ENCODE data around the gene PCBP2. TPM values are rescaled to one million over a fixed set of nuclear protein-coding genes. Genes with fewer than 3 reads are reported as not detected.

Gene PCBP2
- total and polyA plus RNA-seq, 10 of the 15 experiments (the other 5 are each of a cell fraction or from before 2014, with no cell fraction given), result 109 to 803 (median 327) TPM

GRCh38 chr12:53495903-53496751 is 44.2 kb downstream of the PCBP2 start (continued):
- TF ChIP-seq ZNF24 (IDR thresholded peaks at IDR 0.05) (no peak), RUNX3 (IDR thresholded peaks at IDR 0.05; ENCODE audit: low read length) (no peak), YBX1 (IDR thresholded peaks at IDR 0.05) (no peak), SPI1 (IDR thresholded peaks at IDR 0.05; ENCODE audit: borderline replicate concordance, insufficient read depth, low read depth, low read length) (no peak)
- TF ChIP-seq, protein P1, sequence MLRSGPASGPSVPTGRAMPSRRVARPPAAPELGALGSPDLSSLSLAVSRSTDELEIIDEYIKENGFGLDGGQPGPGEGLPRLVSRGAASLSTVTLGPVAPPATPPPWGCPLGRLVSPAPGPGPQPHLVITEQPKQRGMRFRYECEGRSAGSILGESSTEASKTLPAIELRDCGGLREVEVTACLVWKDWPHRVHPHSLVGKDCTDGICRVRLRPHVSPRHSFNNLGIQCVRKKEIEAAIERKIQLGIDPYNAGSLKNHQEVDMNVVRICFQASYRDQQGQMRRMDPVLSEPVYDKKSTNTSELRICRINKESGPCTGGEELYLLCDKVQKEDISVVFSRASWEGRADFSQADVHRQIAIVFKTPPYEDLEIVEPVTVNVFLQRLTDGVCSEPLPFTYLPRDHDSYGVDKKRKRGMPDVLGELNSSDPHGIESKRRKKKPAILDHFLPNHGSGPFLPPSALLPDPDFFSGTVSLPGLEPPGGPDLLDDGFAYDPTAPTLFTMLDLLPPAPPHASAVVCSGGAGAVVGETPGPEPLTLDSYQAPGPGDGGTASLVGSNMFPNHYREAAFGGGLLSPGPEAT (IDR thresholded peaks at IDR 0.05; ENCODE audit: low read depth), result no peak

DNA sequence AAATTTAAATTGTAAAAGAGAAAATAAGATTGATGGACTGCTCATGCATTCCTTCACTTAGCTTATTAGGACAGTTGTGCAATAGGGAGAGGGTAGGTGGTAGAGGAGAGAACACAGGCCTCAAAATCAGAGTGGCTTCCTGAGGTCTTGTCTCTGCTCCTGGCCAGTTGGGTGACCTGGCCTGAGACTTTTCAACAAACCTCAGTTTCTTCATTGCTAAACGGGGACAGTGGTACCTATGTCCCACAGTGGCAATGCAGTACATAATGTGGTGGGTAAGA is 44.8 kb downstream of the PCBP2 start:
- ATAC-seq (no peak), FAIRE-seq (no peak), DNase-seq (ENCODE audit: low read depth, low spot score) (no peak)
- CTCF ChIA-PET, result interaction anchor here (1.0 to 1.4 kb wide), 3 partner anchors 143 to 250 kb away, joined by 3 to 4 read pairs (median 3); no protein-coding TSS in a partner anchor
- Histone ChIP-seq H3K79me2 (ENCODE audit: control insufficient read depth, insufficient read depth, low read length) (peaks cover 4% of the 10 kb centered on the region), H3K27ac (ENCODE audit: control insufficient read depth, insufficient read depth) (no peak overlapping the region), H3K4me1 (ENCODE audit: control insufficient read depth, insufficient read depth, low read length) (peaks cover 18% of the 10 kb centered on the region), H3K4me2 (ENCODE audit: control insufficient read depth, insufficient read depth) (peak overlapping the region; percentile 26; the same call in 1 of the 2 replicates), H2AFZ (ENCODE audit: control insufficient read depth, low read depth, low read length) (no peak overlapping the region), H3K27me3 (replicated peaks in 1 of 2; ENCODE audit: control insufficient read depth in 2 of 2, insufficient read depth in 2 of 2, low read length in 1 of 2) (no peaks in the 10 kb centered on the region), H3K4me3 (no peak overlapping the region), H4K20me1 (ENCODE audit: control insufficient read depth, insufficient read depth) (no peaks in the 10 kb centered on the region), H3K36me3 (ENCODE audit: control insufficient read depth in 2 of 2, insufficient read depth in 2 of 2, low read length in 1 of 2) (no peaks in the 10 kb centered on the region), H3K9ac (ENCODE audit: control insufficient read depth, insufficient read depth, low read length) (no peak overlapping the region), H3K9me3 (replicated peaks; ENCODE audit: control insufficient read depth, insufficient read depth, low read length) (no peaks in the 10 kb centered on the region)
- POLR2A ChIA-PET, result interaction anchor here (0.6 to 1.4 kb wide), 3 partner anchors 14 to 316 kb away, joined by 3 to 4 read pairs (median 3); partner anchors contain the start of genes CSAD and ZNF740
- SMC1A ChIA-PET (ENCODE audit: uncharacterized antibody, unreplicated experiment), result interaction anchor here (1.4 kb wide), 1 partner anchor 15 kb away, joined by 3 read pairs; no protein-coding TSS in a partner anchor
- BruUV-seq (replicated peaks), result no TSS peak
- intact Hi-C loops (cut with micrococcal nuclease; ENCODE audit: unreplicated experiment) (no loop called here), in situ Hi-C loops (cut with MboI) (no loop called here)
- WGBS (ENCODE audit: insufficient coverage, insufficient replicate concordance, low lambda C conversion rate, missing lambda C conversion rate), result 0% methylated on average over 1 of the region's 1 CpG
- RAD21 ChIA-PET (ENCODE audit: unreplicated experiment), result interaction anchor here (1.0 kb wide), 1 partner anchor 175 kb away, joined by 3 read pairs; the partner anchor contains the start of gene AAAS
- TF ChIP-seq ETV6 (conservative IDR thresholded peaks at IDR 0.05 in 1 of 2, IDR thresholded peaks at IDR 0.05 in 1 of 2; ENCODE audit: borderline replicate concordance in 1 of 2, low read depth in 1 of 2), result no peak

Data from GM12878 (cell line).